Measurements from ENCODE around the gene GPR108. TPM values are rescaled to one million over a fixed set of nuclear protein-coding genes. Genes with fewer than 3 reads are reported as not detected.

The GPR108 gene
- total RNA-seq, 1 donor from 2014 or later, result 8.6 TPM

- no peak for FAIRE-seq
Observed at GRCh38 chr19:6686628-6686975, 50.8 kb downstream of the GPR108 start.

GRCh38 chr19:6685962-6686627 is 51.3 kb downstream of the GPR108 start:
- FAIRE-seq (no peak), DNase-seq (ENCODE audit: low spot score in 2 of 2) (no peak)

More at GRCh38 chr19:6686628-6686975, 50.8 kb downstream of the GPR108 start:
- DNase-seq (ENCODE audit: low spot score in 2 of 2), result no peak

GRCh38 chr19:6685482-6685881 is 51.9 kb downstream of the GPR108 start:
- FAIRE-seq (no peak), DNase-seq (ENCODE audit: low spot score in 2 of 2) (no peak)

GRCh38 chr19:6683971-6684370 is 53.4 kb downstream of the GPR108 start:
- no peak for FAIRE-seq

GRCh38 chr19:6682607-6683128 is 54.7 kb downstream of the GPR108 start:
- FAIRE-seq, result no peak
- DNase-seq (ENCODE audit: low spot score in 2 of 2), result no peak

More at GRCh38 chr19:6683971-6684370, 53.4 kb downstream of the GPR108 start:
- DNase-seq (ENCODE audit: low spot score in 2 of 2), result no peak

GRCh38 chr19:6680141-6680540 is 57.2 kb downstream of the GPR108 start:
- no peak for FAIRE-seq
- no peak for DNase-seq (ENCODE audit: low spot score in 2 of 2)

Other genes starting within 250 kb of the GPR108 start
- gene TUBB4A, start 235.3 kb downstream of the GPR108 start, total RNA-seq, result 106 TPM
- 2.0 TPM for gene TNFSF9, start 206.6 kb downstream of the GPR108 start, total RNA-seq
- not detected for gene CD70, start 146.4 kb downstream of the GPR108 start, total RNA-seq
- not detected for gene TNFSF14, start 67.4 kb downstream of the GPR108 start, total RNA-seq
- 11.4 TPM for gene C3, start 16.9 kb downstream of the GPR108 start, total RNA-seq
- gene TRIP10, start 2.1 kb upstream of the GPR108 start, total RNA-seq, result 2.9 TPM
- gene SH2D3A, start 29.9 kb upstream of the GPR108 start, total RNA-seq, result 0.82 TPM
- gene VAV1, start 35.1 kb upstream of the GPR108 start, total RNA-seq, result 0.82 TPM
- not detected for gene ADGRE1, start 150.0 kb upstream of the GPR108 start, total RNA-seq